HG03097 (cell line): ENCODE data around the gene CHST8.

Experiments
- ATAC-seq: cut with Tn5 transposase; IDR thresholded peaks from one replicate; pipeline ENCODE4 v1.9.1; 2021; ENCODE audit not compliant: unreplicated experiment, low FRiP score

CHST8 gene

GRCh38 chr19:33780746-33781145 is 159.0 kb downstream of the CHST8 start:
- no peak for ATAC-seq

GRCh38 chr19:33781415-33781935 is 159.7 kb downstream of the CHST8 start:
- ATAC-seq = no peak

GRCh38 chr19:33781996-33782395 is 160.2 kb downstream of the CHST8 start:
- no peak for ATAC-seq

- no peak for ATAC-seq
Observed at GRCh38 chr19:33784432-33784831, 162.7 kb downstream of the CHST8 start.

GRCh38 chr19:33785795-33786194 is 164.0 kb downstream of the CHST8 start:
- ATAC-seq = no peak

DNA sequence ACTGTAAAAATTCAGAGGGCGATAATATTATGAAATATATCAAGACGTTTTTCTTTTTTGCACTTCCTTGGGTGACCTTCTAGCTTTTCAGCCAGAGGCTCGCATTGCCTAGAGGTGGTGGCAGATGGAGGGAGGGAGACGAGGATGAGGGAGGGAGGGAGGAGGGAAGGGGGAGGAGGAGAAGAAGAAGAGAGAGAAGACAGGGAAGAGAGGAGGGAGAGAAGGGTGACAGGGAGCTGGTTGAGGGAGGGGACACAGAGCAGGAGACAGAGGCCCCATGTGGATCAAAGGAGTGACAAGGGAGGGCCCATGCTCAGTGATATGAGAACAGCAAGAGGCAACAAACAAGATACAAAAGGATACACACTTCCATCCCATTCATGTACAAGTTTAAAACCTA is 166.9 kb downstream of the CHST8 start:
- ATAC-seq = no peak

DNA sequence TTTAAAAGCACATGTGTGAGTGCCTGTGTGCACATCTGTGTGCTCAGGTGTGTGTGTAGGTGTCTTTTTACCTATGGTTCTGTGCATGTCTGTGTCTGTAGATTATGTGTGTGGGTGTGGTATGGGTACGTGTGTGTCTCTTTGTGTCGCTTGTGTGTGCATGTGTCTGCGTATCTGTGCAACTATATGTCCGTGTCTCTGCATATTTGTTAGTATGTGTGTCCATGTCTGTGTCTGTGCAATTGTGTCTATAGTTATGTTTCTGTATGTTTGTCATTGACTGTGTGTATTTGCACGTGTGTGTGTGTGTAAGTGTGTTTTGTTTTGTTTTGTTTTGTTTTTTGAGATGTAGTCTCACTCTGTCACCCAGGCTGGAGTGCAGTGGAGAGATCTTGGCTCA is 167.6 kb downstream of the CHST8 start:
- ATAC-seq = no peak

DNA sequence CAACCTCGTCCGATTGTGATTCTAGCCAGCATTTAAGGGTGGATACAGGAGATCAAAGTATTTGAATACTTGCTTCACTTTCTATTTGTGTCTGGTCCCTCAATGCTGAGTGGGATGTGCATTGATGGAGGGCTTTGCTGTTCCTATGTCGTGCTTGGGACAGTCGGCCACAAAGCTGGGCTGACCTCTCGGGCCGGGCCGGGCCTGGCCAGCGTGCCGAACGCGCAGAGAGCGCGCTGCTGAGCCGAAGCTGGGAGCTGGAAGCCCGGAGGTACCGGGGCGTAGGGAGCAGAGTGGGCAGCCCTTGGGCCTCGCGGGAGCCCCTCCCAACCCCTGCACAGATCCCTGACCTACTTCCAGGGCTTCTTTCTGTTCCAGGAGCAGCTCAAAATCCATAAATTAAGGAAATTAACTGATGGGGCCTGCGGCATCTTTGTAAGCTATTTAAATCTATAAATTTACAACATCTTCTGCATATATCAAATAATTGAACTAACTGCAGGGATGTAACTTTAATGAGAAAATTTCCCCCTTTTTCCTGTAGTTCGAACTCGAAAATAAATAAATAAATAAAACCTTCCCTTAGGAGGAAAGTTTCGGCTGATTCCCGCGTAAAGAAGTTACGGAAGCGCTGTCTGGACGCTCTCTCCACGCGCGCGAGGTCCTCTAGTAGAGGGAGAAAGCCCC is 173.1 kb downstream of the CHST8 start:
- no peak for ATAC-seq

- no peak for ATAC-seq
Observed at GRCh38 chr19:33795370-33796163, 173.8 kb downstream of the CHST8 start.

DNA sequence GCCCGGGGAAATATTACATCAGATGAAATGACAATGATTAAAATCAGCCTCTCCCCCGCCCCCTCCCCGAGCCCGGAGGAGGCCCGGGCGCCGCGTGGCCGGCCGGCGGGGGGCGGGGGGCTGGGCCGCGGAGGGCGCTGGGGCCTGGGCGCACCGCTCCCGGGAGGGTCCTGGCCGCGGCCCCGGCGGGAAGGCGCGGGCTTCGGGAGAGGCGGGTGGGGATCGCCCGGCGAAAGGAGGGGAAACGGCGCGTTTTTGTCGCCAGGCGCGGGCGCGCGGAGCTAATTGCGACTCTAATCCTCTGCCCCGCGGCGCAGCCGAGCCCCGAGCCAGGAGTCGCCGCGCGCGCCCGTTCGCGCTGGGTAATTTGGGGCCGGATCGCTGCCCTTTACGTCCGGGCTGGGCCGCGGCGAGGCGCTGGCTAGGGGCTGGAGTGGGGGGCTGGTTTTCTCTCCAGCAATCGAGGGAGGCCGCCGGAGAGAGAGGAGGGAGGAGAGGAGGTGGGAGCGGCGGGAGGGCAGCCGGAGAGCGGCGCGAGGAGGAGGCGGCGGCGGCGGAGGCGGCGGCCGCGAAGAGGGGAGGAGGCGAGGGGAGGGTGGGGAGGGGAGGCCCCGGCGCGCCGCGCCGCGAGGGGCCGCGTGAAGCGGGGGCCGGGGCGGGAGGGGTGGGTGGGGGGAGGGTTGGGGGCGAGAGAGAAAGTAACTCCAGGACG is 174.6 kb downstream of the CHST8 start, which contains the start of gene KCTD15:
TSS of gene KCTD15 (plus strand) at position 707 of the 712 bp plus-strand sequence. CDS start 3,585 bp downstream, outside the sequence.
- ATAC-seq = no peak

DNA sequence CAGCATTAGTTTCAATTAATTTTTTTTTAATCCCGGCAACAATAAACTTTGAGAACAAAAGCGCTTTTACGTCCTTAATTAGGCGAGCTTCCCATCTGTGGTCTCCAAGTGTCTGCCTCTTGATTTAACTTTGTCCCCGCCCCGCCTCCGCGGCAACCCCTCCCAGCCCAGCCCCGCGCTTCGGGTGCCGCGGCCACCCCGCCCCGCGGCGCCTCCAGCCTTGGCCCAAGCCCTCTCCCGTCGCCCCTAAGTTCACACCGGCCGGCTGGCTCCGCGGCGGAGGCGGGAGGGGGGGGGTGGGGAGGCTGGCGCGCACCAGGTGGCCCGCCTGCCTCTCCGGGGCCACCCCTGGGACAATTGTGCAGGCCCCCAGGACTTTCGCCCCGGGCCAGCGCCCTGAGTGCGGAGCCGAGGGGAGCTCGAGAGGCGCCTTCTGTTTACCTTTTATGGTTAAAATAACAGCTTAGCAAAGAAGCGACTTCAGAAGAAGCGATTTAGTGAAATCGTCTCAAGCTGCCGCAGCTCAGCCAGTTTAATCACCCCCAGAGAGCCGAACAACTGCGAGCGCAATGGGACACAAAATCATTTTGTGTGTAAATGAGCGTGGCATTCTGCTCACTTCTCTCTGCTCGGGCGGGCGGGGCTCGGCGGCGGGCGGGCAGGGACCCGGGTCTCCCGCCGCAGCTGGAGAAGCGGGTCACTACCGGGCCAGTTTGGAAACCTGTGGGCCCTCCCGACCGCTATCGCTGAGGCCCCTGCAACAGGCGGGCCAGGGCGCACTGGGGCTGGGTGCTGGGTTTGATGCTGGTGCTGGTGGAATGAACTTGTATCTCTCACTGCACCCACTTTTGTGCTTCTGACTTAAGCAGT is 176.3 kb downstream of the CHST8 start:
- ATAC-seq = no peak

GRCh38 chr19:33798681-33799111 is 176.9 kb downstream of the CHST8 start:
- ATAC-seq = no peak

DNA sequence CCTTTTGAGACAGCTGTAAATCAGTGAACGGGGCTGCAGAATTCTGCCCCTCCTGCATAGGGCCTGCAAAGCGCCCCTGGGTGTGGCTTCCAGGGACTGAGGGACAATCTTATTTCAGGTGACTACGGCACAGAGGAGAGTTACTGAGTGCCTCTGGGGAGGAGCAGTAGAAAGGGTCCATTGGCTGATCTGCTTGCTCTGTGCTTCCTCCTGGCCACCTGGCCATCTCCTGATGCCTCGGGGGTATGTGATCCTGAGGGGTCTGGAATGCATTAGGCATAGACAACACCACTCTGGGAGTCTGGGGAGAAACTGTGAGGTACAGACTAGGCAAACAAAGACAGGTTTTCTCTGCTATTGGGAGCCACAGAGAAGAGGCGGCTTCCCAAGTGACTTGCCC is 177.7 kb downstream of the CHST8 start:
- ATAC-seq = no peak

GRCh38 chr19:33800012-33800680 is 178.4 kb downstream of the CHST8 start:
- no peak for ATAC-seq

GRCh38 chr19:33801411-33801810 is 179.7 kb downstream of the CHST8 start:
- no peak for ATAC-seq

- ATAC-seq = no peak
Observed at GRCh38 chr19:33802001-33802400, 180.2 kb downstream of the CHST8 start.

DNA sequence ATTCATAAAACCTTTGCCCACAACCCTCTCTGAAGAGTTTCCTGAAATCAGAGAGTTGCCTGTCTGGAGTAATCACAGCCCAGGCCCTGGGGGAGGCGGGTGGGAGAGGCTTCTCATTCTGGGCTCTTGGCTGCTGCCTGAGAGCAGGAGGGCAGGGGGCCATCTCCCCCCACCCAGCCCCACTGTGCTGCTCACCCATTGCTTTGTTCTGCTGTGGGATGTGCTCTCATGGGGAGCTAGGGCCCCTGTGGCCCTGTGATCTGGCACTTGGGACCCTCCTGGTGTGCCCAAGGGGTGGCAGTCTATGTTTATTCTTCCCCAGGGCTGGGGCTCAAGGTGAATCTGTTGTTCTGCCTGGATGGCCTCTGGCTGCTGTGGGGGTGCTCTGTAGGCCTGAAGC is 181.0 kb downstream of the CHST8 start:
- no peak for ATAC-seq

GRCh38 chr19:33803383-33803782 is 181.6 kb downstream of the CHST8 start:
- no peak for ATAC-seq

DNA sequence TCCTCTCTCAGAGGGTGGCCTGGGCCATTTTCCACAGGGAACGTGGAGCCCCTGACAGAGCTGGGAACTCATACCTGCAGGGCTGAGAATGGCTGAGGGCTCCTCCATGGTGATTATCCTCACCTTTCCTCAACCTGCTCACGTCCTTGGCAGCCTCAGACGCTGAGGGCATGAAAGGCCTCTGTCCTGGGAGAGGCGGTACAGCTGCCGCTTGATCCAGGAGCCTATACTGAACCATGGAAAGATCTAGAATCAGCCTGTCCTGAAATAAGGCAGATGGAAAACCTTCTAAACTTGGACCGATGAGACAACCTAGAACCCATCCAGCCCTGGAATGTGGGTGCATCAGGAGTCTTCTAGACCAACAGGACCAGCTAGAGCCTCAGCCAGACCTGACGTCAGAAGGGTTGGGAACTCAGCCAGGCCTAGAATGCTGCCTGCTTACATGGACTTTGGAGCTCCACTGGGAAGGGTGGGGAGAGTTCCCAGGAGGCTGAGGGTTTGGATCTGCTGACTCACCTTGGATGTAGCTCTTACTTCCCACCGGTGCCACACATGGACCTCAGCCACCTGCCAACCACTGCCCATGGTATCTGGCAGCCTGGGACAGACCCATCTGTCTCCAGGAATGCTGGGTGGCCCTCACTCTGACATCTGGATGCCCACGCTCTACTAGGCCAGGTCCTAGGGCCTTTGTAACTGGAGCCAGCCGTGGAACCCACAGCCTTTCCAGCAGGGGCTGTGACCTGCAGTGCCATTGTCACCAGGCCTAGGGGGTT is 182.5 kb downstream of the CHST8 start:
- ATAC-seq = no peak
